LoVo (cell line): Measurements from ENCODE around the gene MMRN1.

Experiments
- DNase-seq: peaks from one replicate; pipeline ENCODE4 v3.0.0-alpha.2; 2016; ENCODE audit warnings: low spot score

Gene MMRN1

DNA sequence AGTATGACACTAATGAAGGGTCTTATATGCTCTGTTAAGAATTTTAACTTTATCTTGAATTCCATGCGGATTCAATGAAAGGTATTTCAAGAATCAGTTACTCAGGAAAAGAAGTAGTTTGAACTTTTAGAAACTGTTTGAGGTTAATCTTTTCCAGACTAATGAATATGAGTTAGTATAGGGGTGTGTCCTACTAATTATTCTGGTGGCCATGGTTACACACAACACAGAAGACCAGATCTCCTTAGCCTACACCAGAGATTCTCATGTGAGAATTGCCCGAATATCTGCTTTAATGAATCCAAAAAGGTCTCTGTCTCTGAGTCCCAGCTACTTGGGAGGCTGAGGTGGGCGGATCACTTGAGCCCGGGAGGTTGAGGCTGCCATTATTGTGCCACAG, 100.4 kb downstream of the MMRN1 start:
- no peak for DNase-seq

DNA sequence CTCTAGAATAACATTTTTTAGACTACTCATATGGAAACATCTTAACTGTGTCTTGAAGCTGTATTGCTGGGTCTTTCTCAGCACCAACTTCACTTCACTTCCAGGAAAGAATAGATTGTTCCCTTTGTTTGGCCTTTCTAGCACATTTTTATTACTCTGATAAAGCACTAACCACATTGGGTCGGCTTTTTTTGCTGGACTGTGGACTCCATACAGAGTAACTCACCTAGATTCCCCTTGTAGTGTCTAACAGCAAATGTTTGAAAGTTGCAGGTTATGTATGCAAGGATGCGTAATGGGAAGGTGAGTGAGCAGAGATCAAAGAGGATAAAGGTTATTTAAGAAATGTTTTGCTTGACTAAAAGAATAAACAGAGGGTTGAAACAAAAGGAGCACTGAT, 101.2 kb downstream of the MMRN1 start:
- no peak for DNase-seq

DNA sequence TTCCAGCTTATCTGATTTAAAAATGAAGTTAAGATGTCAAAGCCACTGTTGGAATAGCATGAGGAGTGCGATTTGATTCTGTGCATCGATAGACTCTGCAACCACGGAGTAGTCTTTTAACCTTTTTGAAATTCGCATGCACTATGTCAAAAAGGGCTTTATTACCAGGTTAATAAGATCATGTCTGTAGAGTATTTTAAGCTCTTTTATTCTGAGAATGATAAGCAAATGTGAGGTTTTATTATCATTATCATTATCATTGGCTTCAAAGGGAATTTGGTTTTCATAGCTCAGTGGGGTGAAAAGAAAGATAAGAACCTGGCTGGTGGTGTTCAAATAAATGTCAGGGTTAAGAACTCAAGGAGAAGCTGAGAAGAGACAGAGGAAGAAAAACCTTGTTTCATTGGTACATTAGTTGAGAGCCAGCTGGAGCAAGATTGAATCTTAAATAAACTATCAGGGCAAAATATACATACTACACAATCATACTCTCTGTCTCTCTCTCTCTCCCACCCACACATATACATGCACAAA, 102.6 kb downstream of the MMRN1 start:
- DNase-seq: no peak

GRCh38 chr4:89998469-89999011, 103.9 kb downstream of the MMRN1 start:
- DNase-seq: no peak

DNA sequence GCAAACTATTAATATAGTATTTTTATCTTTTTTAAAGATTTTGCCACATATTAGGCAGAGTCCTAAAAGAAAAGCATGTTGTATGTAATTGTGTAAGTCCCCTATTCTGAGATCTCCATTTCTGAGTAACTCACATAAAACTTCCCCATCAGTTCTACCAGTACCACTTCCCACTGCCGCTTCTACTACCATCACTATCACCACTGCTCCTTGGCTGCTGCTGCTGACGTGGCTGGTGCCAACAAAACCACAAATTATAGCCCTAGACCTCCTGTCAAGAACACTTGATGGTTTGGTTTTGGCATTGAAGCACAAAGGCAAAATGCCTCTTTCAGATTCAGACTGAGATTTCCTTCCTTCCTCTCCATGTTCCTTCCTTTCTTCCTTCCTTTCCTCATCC, 106.4 kb downstream of the MMRN1 start:
- no peak for DNase-seq

DNA sequence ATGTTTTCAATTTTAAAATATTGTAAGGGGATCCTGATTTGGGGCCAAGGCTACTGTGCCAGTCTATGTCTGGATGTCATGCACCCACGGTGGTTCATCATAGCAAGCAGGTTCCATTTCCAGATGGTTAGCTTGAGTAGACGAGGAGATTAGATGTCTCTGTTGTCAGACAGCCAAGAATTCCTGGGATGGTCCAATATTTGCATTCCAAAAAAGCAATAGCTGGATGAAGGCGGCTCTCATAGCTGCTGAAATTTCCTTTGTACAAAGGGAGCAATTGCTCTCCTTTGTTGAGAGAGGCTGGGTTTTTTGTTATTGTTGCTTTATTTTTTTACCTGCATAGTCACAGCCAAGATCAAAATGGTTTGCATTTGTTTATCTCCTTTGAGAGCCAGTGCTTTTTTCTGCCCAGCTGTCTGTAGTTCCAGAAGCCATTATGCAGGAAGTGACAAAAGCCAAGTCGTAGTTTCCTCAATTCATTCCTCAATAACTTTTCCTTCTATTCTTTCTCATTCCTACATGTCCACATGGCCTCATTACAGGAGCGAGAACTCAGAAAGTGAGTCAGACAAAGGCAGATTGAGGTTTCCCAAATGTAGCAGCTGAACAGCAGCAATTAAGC, 107.9 kb downstream of the MMRN1 start:
- no peak for DNase-seq
